Measurements from ENCODE around the gene SYNGAP1.

DNA sequence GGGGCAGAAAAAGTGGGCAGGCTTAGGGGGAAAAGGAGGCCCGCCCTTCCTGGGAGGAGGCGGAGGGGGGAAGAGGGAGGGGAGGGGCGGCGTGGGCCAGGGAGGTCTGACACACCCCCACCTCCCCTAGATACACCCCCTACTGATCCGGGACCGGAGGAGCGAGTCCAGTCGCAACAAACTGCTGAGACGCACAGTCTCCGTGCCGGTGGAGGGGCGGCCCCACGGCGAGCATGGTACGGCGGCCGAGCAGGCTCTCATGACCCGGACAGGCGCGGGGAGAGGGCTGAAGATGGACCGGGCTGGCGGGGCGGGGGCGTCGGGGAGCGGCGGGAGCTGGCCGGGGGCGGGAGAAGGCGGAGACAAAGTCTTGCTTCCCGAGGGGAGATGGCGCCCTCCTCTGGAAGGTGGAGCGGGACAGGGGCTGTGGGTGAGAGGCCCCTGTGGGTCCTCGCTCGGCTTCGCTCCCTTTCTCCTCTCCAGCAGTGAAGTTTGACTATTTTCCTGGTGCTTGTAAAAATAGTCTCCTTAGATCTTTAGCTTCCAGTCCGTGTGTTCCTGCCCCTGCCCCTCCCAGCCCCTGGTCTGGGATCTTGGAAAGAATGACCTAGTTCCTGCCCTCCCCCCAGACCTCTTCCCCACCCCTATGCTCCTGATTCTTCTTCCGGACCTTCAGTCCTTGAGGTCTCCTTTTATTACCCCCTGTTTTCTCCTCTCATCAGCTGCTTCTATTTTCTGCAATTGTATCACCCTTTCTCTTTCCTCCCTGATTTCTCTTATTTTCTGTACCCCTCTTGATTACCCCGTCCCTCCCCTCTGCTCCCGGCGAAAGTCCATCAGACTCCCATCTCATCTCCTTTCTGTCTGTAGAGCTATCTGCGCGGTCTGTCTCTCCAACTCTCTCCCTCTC, 6.1 kb downstream of the SYNGAP1 start:
- peak; percentile 73 for TF ChIP-seq CTCF (IDR thresholded peaks at IDR 0.05; ENCODE audit: borderline replicate concordance, extremely low read depth, low read length, poor library complexity, severe bottlenecking)
- TF ChIP-seq EZH2 (IDR thresholded peaks at IDR 0.05; ENCODE audit: borderline replicate concordance, low read depth, low read length, severe bottlenecking), result no peak

Measured in DND-41 (cell line).